ENCODE measurements around the gene CYP3A5. TPM values are rescaled to one million over a fixed set of nuclear protein-coding genes. Genes with fewer than 3 reads are reported as not detected.
"Not testable (repeated sequence)": the region's sequence is repeated elsewhere in the genome, so short reads cannot be mapped to it uniquely, and the experiment has no call there.

Gene CYP3A5
- polyA plus RNA-seq (2011; rRNA removed), result 0.21 and 0.31 TPM in 2 replicates
- 0.26 and 0.37 TPM in 2 replicates for polyA minus RNA-seq (2011; rRNA and poly(A)+ RNA removed)

DNA sequence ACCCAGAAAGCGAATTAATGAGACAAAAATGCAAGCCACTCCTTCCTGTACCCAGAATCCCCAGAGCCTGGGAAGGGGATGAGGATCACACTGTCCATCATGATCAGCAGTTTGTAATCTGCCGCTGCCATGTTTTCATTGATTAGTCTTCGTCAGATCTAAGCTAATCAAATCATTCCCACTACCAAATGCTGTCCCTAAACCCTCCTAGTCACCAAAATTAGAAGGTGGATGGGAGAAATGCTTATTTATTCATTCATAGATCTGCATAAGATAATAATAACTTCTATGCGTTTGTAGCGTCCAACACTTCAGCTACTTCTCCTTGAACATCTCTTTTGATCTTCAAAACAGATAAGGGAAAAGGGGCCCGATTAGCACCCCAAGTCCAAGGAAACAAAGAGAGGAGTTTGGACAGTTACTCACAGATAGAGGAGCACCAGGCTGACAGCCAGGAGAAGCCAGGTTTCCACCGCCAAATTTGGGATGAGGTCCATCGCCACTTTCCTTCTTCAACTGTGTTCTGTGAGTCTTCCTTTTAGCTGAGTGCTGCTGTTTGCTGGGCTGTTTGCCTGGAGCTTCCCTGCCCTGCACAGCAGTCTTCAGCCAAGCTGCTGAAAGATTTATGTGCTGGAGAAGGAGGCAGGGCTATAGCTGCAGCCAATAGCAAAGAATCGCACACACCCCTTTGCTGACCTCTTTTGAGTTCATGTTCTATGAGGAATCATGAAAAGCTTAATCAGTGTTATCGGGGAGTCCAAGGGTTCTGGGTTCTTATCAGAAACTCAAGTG lies at the start of gene CYP3A5:
Gene CYP3A5, minus strand, starts transcription at position 597 of the 792 bp plus-strand sequence. Its CDS starts 100 bp downstream, at position 497.
- TF ChIP-seq, protein P1, sequence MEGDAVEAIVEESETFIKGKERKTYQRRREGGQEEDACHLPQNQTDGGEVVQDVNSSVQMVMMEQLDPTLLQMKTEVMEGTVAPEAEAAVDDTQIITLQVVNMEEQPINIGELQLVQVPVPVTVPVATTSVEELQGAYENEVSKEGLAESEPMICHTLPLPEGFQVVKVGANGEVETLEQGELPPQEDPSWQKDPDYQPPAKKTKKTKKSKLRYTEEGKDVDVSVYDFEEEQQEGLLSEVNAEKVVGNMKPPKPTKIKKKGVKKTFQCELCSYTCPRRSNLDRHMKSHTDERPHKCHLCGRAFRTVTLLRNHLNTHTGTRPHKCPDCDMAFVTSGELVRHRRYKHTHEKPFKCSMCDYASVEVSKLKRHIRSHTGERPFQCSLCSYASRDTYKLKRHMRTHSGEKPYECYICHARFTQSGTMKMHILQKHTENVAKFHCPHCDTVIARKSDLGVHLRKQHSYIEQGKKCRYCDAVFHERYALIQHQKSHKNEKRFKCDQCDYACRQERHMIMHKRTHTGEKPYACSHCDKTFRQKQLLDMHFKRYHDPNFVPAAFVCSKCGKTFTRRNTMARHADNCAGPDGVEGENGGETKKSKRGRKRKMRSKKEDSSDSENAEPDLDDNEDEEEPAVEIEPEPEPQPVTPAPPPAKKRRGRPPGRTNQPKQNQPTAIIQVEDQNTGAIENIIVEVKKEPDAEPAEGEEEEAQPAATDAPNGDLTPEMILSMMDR (IDR thresholded peaks at IDR 0.05; ENCODE audit: low read depth, low read length), result no peak
- ChIA-PET POLR2A (no interaction called here), CTCF (no interaction called here)
- Histone ChIP-seq H3K27ac (ENCODE audit: low read depth, low read length) (no peak within 1 kb of the TSS), H3K4me3 (ENCODE audit: low read depth, low read length) (no peak within 1 kb of the TSS), H3K27me3 (ENCODE audit: control insufficient read depth, insufficient read depth, low read length) (no peaks in the 10 kb centered on the region), H3K9me3 (ENCODE audit: control insufficient read depth, insufficient read depth, low read length) (no peaks in the 10 kb centered on the region)
- DNase-seq (ENCODE audit: low read depth, low spot score), result no peak

- TF ChIP-seq, protein P1 (IDR thresholded peaks at IDR 0.05; ENCODE audit: low read depth, low read length), result no peak
- POLR2A ChIA-PET, result no interaction called here
- H3K9me3 ChIP-seq (ENCODE audit: control insufficient read depth, insufficient read depth, low read length), result no peaks in the 10 kb centered on the region
- peaks cover 3% of the 10 kb centered on the region for H3K27me3 ChIP-seq (ENCODE audit: control insufficient read depth, insufficient read depth, low read length)
- DNase-seq (ENCODE audit: low read depth, low spot score), result no peak
- H3K4me3 ChIP-seq (ENCODE audit: low read depth, low read length), result no peak overlapping the region
- H3K27ac ChIP-seq (ENCODE audit: low read depth, low read length), result no peak overlapping the region
- CTCF ChIA-PET, result no interaction called here
Observed at GRCh38 chr7:99728615-99729014, 48.8 kb upstream of the CYP3A5 start.

- H3K4me3 ChIP-seq (ENCODE audit: low read depth, low read length); H3K27me3 ChIP-seq (ENCODE audit: control insufficient read depth, insufficient read depth, low read length); H3K9me3 ChIP-seq (ENCODE audit: control insufficient read depth, insufficient read depth, low read length); DNase-seq (ENCODE audit: low read depth, low spot score); H3K27ac ChIP-seq (ENCODE audit: low read depth, low read length); CTCF ChIA-PET; POLR2A ChIA-PET: not testable (repeated sequence)
Observed at GRCh38 chr7:99723201-99723600, 43.4 kb upstream of the CYP3A5 start.

DNA sequence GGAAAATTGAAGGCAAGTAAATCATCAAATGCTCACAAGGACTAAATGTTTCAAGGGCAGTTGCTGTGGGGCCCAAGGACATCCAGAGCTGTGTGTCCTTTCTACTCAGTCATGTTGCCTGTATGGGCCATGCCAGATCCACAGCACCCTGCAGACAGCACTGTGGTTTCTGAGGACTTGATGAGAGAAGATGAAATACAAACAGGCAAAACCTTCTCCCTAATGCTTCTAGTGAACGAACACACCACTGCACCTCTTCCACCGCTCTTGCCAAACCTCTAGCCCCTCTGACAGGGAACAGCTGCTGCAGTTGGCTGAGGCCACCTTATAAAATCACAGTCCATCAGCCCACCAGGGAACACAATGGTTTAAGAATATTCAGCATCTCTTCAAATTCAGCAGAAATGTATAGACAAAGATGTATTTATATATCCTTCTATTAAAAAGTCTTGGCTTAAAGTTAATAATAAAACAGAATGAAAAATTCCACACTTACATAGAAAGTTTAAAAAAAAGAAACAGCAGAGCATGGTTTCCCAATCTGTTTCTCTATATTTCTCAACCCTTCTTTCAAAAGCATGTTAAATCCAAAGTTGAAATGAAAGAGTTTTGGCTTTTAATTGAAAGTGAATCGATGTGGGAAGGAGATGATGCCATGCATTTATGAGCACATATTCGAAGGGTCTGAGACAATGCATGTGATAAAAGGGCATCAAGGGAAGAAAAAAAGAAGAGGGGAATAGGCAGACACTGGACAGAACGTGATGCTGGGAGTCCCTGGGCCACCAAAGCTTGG lies 41.2 kb upstream of the CYP3A5 start:
- ChIA-PET POLR2A (no interaction called here), CTCF (no interaction called here)
- no peaks in the 10 kb centered on the region for H3K9me3 ChIP-seq (ENCODE audit: control insufficient read depth, insufficient read depth, low read length)
- H3K27ac ChIP-seq (ENCODE audit: low read depth, low read length), result no peak overlapping the region
- H3K4me3 ChIP-seq (ENCODE audit: low read depth, low read length), result no peak overlapping the region
- DNase-seq (ENCODE audit: low read depth, low spot score), result no peak
- peaks cover 6% of the 10 kb centered on the region for H3K27me3 ChIP-seq (ENCODE audit: control insufficient read depth, insufficient read depth, low read length)
- TF ChIP-seq, protein P1 (IDR thresholded peaks at IDR 0.05; ENCODE audit: low read depth, low read length), result no peak

- POLR2A ChIA-PET, result no interaction called here
- no peak overlapping the region for H3K4me3 ChIP-seq (ENCODE audit: low read depth, low read length)
Observed at GRCh38 chr7:99719996-99720769, 40.4 kb upstream of the CYP3A5 start.

More at GRCh38 chr7:99719996-99720769, 40.4 kb upstream of the CYP3A5 start:
- CTCF ChIA-PET, result no interaction called here
- DNase-seq (ENCODE audit: low read depth, low spot score), result no peak
- Histone ChIP-seq H3K27ac (ENCODE audit: low read depth, low read length) (no peak overlapping the region), H3K27me3 (ENCODE audit: control insufficient read depth, insufficient read depth, low read length) (peaks cover 9% of the 10 kb centered on the region), H3K9me3 (ENCODE audit: control insufficient read depth, insufficient read depth, low read length) (no peaks in the 10 kb centered on the region)
- TF ChIP-seq, protein P1 (IDR thresholded peaks at IDR 0.05; ENCODE audit: low read depth, low read length), result no peak
